HG03060 (cell line): ENCODE measurements around the gene PLCB4.

Experiments used
- ATAC-seq: cut with Tn5 transposase; IDR thresholded peaks from one replicate; pipeline ENCODE4 v1.9.1; 2021; ENCODE audit warnings: low read depth, moderate number of reproducible peaks; ENCODE audit not compliant: unreplicated experiment

The PLCB4 gene

DNA sequence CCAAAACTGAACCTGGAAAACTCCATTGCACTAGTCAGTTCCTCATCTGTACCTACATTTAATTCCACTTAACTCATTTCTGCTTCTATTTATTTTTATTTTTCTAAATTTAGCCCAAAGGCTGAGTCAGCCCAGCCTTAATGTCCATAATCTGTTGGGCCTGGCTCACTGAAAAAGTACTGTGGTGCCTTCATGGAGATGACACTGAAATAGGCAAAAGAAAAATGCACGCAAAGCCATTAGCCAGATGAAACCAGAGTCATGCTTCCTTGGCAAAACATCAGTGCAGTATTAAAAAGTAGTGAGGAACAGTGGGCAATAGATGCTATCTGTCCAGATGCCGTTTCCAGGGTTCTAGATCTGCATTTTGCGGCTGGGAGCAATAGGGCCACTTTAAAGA lies 14.7 kb upstream of the PLCB4 start:
- no peak for ATAC-seq

DNA sequence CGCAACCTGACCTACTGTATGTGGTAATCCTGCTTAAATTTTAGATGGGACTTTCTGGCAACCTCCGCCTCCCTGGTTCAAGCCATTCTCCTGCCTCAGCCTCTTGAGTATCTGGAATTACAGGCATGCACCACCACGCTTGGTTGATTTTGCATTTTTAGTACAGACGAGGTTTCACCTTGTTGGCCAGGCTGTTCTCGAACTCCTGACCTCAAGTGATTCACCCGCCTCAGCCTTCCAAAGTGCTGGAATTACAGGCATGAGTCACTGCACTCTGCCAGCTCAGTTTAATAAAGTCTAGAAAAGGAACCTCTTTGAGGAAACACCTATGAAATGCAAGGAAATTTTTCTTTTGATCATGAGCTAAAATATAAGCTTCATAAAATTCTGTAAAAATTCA lies 9.0 kb upstream of the PLCB4 start:
- ATAC-seq: no peak

DNA sequence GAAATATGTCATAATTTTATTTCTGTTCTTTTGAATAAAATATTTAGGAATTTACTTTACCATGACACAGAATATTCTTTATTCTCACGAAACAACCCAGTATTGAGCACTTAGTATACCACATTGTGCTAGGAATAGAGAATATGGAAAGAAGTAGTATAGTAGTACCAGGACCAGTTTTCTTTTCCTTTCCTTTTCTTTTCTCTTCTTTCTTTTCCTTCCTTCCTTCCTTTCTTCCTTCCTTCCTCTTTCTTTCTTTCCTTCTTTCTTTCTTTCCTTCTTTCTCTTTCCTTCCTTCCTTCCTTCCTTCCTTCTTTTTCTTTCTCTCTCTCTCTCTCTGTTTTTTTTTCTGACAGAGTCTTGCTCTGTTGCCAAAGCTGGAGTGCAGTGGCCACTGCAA lies 7.5 kb upstream of the PLCB4 start:
- ATAC-seq: no peak

DNA sequence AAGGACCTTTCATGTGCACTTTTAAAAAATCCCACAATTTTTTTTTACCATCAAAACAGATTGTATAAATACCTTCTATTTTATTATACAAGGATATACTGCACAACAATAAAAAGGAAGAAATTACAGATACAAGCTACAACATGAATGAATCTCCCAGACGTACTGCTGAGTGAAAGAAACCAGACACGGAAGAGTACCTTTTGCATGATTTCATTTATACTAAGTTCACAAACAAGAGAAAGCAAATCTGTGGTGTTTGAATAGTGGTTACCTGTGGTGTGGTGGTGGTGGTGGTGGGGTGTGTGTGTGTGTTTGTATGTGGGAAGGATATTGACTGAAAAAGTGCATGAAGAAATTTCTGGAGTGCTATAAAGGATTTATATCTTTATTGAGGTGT lies 6.8 kb upstream of the PLCB4 start:
- ATAC-seq: no peak

DNA sequence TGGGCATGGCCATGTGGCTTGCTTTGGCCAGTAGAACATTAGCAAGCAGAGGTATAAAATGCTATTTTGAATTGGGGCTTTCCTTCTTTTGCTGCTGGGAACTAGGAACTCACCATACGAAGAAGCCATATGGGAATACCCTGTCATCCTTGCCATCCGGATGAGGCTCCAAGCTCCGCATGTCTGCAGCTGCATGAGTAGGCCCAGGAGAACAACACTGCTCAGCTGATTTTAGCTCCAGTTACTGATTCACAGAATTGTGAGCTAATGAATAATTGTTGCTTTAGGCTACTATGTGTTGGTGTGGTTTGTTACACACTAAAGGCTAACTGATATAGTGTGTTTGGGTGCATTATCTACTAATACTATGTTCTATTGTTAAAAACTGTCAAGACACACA lies 2.7 kb upstream of the PLCB4 start:
- ATAC-seq: no peak

DNA sequence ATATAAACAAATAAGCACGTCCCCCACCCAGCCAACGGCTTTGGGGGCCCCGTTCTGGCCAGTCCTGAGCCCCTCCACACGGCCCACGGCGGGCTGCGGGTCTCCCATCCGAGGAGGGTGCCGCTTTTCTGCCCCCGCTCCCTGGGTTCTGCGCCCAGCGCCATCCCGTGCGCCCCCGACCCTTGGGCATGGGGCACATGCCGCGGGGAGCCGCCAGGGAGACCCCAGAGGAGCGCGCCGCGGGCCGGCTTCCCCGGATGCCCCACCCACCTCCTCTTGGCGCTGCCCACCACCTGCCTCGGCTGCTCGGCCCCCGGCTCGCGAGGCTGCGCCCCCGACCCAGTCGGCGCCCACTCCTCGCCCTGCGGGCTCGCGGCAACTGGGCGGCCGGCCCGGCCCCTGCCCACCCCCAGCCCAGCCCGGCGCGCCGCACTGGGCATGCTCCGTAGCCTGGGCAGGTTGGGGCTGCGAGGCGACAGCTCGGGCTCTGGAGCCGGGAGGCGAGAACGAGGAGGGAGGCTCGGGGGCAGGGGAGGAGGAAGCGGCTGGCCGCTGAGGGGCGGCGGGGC lies 570 bp upstream of the PLCB4 start:
- no peak for ATAC-seq

DNA sequence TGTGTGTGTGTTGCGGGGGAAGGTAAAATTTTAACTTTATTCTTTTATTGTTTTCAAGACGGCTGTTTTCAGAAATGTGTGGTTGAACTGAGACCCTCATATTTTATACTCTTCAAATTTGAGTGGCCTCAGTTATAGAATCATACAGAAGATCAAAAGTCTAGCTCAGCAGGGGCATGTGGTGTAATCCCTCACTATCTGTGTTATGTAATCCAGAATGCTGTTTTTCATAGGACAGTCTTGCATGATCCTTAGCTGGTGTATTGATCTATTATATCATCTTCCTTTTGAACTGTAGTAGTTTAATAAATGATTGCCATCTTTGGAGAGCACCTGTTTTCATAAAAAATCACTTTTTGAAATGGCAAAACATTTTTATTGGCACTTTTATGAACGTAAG lies 1.4 kb downstream of the PLCB4 start:
- ATAC-seq: no peak

DNA sequence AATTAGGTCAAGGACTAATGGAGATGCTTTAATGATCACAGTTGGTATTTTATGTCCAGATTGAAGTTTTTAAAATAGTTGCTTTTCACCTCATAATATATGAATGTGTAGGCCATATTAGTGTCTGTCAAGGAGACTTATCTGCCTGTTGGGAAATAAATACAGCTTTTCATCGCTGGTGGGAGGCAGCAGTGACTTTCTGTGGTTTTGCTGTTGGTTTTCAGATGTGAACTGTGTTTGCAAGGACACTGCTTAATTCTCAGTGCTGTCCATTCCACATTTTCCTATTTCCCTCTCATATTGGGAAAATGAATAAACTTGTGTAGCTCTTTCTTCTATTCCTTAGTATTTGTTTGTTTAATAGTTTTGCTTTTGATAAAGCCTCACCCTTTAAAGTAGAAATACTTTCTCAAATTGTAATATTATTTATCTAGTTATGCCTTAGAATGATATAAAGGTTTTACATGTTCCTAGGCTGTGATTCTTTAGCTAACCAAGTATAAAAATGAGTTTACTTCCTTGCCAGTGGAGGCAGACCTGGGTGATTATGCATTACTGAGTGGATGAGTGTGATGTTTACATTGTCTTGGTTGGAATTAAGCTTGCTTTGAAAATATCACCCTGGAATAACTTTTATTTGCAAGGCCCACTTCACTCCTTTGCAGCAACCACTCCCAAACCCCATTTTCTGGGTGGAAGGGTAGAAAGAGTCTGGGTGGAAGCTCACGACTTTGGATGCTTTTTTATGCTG lies 3.3 kb downstream of the PLCB4 start:
- no peak for ATAC-seq

DNA sequence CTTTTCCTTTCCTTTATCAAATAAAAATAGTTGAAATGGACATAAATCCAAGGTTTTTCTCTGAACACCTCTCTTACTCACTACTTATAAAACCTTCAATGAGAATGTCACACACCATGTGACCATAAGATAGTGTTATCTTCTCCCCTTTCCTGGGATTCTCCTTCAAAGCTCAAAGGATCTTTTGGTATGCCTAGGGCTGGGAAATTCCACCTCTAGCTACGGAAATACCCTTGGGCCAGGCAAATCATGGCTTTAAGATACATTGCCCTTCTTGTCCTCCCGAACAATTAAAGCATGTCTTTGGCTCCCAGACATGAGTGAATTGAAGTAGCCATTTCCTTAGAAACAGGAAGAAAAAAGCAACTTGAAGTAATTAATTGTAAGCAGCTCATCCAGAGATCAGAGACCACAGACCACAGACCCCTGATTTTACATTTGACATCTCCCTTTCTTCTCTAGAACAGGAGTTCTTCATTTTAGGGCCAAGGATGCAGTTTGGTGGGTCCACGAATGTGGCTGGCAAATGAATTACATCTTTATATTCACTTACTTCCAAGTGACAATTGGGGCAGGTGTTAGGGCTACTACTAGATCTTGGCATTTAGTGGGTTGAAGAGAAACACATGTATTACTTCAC lies 4.1 kb downstream of the PLCB4 start:
- ATAC-seq: no peak

DNA sequence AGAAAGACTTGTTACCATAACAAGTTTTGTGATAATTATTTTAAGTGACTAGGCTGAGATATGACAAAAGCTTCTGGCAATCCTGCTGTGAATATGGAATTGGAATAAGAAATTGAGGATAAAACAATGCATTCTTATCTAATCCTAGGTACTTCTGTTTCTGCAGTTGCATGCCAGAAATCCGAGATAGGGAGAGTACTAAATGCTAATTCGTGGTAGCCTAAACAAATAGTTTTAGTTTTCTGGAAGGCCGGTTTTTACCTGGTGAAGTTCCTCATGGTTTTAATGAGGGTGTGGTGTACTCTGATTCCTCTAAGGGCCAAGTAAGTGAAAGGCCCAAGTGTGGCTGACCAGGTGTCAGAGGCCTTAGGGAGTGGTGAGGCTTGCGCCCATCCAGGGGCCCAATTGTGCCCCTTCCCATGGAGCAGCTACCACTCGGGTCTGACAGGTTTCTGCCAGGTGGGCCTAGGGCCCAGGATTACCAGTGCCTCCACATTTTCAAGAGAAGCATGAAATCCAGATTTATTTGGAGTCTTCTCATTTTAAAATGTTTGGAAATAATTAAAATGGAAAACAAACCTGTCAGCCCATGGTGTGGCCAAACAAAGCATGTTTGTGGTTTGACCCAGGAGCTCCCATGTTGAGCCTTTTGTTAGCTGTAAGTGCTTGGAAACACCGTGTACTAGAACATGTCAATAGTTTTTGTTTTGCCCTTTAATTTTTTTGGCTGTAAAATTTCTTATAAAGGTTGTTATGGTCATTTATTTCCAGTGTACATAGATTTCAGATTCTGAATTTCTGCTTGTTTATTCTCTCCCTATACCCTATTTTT lies 6.6 kb downstream of the PLCB4 start:
- ATAC-seq: no peak

DNA sequence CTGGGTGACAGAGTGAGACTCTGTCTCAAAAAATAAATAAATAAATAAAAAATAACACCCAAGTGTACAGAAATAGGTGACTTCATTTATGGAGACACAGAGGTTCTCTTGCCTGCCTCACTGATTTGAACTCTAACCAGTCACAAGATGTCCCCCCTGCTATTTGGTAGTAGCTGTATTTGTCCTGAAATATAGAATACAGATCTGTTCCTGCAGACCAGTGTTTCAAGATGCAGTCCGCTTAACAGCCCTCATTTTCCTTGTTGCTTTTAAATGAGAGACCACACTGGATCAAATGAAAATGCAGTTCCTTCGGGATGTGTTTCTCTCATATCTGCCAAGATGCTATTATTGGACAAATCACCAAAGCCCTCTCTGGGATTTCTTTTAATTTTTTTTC lies 7.6 kb downstream of the PLCB4 start:
- no peak for ATAC-seq

DNA sequence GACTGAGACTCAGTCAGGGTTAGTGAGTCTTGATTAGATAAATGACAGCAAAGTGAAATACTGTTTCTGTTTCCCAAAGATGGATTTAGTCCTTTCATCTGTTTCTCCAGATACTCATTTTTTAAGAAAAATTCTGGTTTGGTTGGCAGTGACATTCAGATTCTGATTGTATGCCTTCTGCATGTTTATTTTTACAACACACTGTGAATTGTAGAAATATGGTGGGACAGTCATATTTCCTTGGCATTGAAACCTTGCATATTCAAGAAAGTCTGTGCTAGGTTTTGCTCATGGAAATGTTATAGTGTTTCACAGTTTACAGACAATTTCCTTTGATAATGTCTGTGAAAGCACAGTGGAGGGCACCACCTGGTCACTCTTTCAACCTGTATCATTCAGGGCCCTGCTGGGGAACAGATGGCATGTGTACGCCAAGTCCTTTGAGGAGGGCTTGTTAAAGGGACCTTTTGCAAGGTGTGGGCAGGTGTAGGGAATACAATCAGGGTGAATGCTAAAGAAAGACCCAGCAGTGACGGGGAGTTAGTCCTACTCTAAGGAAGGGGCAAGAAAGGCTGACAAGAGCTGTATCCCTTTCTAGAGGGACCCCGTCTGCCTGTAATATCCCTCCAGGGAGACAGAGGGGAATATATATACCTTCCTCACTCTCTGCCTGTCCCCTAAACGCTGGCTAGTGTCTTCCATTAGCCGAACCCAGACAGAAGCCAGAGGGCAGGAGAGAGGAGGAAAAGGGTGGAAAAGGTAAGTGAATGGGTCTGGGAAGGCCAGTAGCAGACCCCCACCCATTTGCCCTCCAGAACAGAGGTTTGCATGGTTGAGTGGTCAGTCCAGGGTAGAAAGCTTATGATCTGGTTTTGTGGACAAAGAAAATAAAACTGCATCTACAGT lies 10.2 kb downstream of the PLCB4 start:
- no peak for ATAC-seq

DNA sequence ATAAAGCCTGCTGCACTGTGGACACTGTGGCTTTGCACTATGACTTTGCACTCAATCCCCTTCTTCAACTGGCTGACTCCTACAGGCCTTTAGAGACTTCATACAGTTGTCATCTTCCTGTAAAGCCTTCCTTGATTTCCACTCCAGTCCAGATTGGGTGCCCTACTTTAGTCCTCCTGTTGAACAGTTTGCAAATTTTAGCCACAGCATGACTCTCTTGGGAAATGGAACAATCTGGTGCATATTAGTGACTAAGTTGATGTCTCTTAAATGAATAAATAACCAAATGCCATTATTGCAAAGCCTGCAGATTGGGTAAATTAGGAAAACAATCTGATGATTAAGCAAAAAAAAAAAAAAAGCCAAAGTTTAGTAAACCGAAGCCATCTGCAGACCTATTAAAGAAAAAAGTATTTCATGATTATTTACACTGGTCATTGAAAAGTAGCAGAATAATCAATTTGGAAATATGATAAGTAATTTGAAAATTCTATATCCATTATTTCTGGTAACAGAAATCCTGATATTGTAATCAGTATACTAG lies 12.6 kb downstream of the PLCB4 start:
- no peak for ATAC-seq

DNA sequence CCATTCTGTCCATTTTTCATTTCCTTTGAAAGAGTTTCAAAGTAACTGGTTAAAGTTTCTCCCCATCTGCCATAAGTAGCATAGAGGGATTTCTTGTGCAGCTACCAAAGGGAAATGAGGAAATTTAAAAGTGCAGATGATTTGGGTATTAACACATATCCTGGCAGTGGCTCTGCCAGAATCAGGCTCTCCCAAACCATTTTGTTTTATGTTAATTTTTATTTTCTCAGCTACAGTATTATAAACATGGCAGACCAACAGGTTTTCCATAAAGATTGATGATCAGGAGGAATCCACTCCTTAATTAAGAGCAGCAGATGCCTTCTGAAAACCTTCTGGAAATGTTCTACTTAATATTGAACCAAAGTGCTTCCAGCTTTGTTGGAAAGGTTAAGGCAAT lies 13.9 kb downstream of the PLCB4 start:
- ATAC-seq: no peak

DNA sequence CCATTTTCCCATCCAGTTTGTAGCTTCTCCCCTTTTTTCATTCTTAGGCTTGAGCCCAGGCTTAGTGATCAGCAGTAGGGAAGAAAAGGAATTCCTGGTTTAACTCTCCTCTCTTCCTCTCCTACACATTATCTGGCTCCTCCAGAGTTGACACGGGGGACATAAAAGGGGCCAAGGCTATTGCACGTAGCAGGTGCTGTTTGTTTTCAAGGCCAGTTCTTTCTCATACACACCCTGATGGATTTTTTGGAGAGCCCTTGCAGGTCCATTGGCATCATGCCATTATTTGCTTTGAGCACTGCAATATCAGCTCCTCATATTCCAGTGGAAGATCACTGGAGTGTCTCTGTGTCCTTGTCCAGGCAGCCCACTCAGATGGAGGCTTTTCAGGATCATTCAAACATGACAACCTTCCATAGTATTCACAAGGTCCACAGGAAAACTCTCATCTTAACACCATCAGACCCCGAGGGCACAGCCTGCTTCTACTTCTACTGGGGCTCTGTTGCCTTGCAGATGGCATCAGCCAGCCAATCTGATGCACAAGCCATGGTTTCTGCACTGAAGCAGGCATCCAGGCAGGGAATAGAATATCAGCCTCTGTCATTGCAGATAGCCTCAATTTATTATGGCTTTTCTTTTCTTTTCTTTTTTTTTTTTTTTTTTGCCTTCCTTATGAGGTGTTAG lies 18.8 kb downstream of the PLCB4 start:
- ATAC-seq: no peak

DNA sequence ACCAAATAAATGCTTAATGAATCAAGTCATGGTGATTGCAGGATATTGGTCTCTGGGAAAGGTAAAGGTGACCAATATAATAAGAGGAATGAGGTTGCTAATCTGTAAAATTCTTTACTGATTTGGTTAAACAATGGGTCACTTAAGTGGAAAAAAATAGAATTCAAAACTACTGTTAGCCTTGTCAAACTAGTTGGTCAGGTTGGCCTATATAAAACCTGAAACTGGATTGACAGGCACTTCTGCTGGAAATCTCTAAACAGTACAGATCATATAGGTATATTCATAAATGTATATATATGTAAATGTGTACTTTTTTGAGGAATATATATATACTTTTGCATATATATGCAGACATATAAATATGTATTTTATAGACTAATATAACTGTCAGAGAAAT lies 19.7 kb downstream of the PLCB4 start:
- no peak for ATAC-seq

DNA sequence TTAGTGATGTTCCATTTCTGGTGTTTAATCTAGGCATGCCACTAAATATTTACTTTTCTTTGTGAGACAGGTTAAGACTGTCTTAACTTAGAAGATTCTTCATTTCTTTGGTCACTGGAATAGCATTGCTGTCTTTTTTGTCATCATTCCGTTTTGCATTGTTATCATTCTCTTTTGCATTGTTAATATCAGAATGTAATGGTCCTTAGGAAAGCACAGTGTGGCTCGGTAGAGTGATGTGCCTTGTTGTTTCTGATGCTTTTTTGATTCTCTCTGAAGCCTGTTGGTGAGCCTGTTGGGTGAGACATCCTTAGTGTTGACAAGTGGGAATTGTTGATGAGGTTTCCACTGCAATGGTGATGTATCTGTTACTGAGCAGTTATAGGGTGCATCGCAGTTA lies 23.2 kb downstream of the PLCB4 start:
- ATAC-seq: no peak

DNA sequence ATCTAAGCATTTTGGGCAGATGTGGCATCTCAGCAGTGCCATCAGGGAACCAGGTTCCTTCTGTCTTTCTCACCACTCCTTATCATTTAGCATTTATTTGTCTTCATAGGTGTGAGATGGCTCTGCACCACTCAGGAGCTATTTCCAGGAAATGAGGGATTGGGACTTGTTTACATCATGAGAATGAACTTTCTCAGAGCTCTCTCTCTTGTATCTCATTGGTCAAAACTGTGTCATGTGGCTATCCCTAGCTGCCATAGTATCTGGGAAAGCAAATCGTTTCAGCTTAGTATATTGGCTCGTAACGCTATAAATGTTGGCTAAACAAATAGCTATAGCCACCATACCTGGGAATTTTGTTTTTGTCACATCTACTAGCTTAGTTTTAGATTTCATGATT lies 23.8 kb downstream of the PLCB4 start:
- ATAC-seq: no peak

DNA sequence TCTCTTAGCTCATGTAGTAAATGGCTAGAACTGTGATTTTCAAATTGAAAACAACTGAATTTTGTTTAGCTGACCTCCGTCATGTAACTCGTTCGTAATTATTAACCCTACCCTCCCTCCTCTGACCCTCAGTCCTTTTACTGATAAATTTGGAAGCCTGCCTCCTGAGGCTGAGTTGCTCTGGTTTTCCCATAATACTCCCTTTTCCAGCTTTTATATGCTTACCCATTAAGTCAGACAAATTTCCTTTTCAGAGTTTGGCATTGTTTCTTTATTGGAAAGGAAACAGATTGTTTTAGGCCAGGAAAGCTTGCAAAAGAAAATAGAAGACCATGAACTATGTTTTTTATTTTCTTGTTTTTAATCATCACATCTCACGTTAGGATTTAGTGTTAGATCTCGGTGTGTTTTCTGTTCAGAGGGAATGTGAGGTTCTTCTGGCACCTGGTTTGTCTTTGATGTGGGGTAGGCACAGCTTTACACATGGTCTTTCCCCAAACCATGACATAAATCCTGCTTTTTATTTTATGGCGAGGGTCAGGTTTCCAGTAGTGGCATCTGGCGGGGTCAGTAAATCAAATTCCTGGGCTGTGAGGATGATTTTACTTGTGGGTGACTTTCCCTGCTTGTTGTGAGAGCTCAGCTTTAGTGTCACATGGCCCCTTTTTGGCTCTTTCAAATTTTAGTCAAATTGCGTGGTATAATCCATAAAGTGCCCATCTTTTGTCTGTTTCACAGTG lies 24.5 kb downstream of the PLCB4 start:
- no peak for ATAC-seq
